Trophoblast cell (in vitro differentiated cells and primary cell): Measurements from ENCODE around the gene REV1. TPM values are rescaled to one million over a fixed set of nuclear protein-coding genes. Genes with fewer than 3 reads are reported as not detected.
A peak's percentile ranks its signal among the peaks of the same experiment; 100 is the strongest.

ENCODE experiments used
- DNase-seq, 2 donors: peaks; one replicate each; pipeline ENCODE4 v3.0.0-alpha.2; 2016
- H2AFZ ChIP-seq: 2 replicates; pipeline ENCODE4 v1.6.1; 2013; ENCODE audit warnings: low read length, moderate library complexity, mild to moderate bottlenecking; ENCODE audit not compliant: insufficient read depth, poor library complexity
- H2AK5ac ChIP-seq: 2 replicates; pipeline ENCODE4 v1.6.1; 2013; ENCODE audit warnings: mild to moderate bottlenecking, low read length
- H2BK120ac ChIP-seq: 2 replicates; pipeline ENCODE4 v1.6.1; 2013; ENCODE audit warnings: low read length, mild to moderate bottlenecking, moderate library complexity; ENCODE audit not compliant: insufficient read depth, poor library complexity
- H2BK12ac ChIP-seq: 2 replicates; pipeline ENCODE4 v1.6.1; 2013; ENCODE audit warnings: mild to moderate bottlenecking, low read length, moderate library complexity
- H2BK5ac ChIP-seq: 2 replicates; pipeline ENCODE4 v1.6.1; 2013; ENCODE audit warnings: low read length, low read depth, moderate library complexity, mild to moderate bottlenecking; ENCODE audit not compliant: poor library complexity
- H3K14ac ChIP-seq: 2 replicates; pipeline ENCODE4 v1.6.1; 2013; ENCODE audit warnings: mild to moderate bottlenecking, low read length
- H3K18ac ChIP-seq: 2 replicates; pipeline ENCODE4 v1.6.1; 2013; ENCODE audit warnings: mild to moderate bottlenecking, low read length
- H3K23ac ChIP-seq: 2 replicates; pipeline ENCODE4 v1.6.1; 2013; ENCODE audit warnings: low read length
- H3K27ac ChIP-seq: 2 replicates; pipeline ENCODE4 v1.5.1; 2013; ENCODE audit warnings: low read depth, mild to moderate bottlenecking, inconsistent platforms, low read length, moderate library complexity
- H3K27me3 ChIP-seq: 2 replicates; pipeline ENCODE4 v1.6.1; 2013; ENCODE audit warnings: inconsistent platforms, mild to moderate bottlenecking, low read length, moderate library complexity; ENCODE audit not compliant: insufficient read depth
- H3K36me3 ChIP-seq, 2 experiments: 1 replicate in 1 of 2; 2 replicates in 1 of 2; pipeline ENCODE4 v1.6.1; 2013; ENCODE audit warnings: low read length in 2 of 2, mild to moderate bottlenecking in 2 of 2, moderate library complexity in 1 of 2; ENCODE audit not compliant: insufficient read depth in 2 of 2, control insufficient read depth in 1 of 2
- H3K4ac ChIP-seq: 2 replicates; pipeline ENCODE4 v1.6.1; 2013; ENCODE audit warnings: low read depth, mild to moderate bottlenecking, low read length, moderate library complexity
- H3K4me1 ChIP-seq, 2 experiments: 1 replicate in 1 of 2; 2 replicates in 1 of 2; pipeline ENCODE4 v1.6.1; 2013; ENCODE audit warnings: low read length in 2 of 2, mild to moderate bottlenecking in 2 of 2, moderate library complexity in 1 of 2; ENCODE audit not compliant: insufficient read depth in 2 of 2, control insufficient read depth in 1 of 2
- H3K4me2 ChIP-seq: 2 replicates; pipeline ENCODE4 v1.6.1; 2013; ENCODE audit warnings: inconsistent platforms, mild to moderate bottlenecking, low read length, moderate library complexity
- H3K4me3 ChIP-seq: 2 replicates; pipeline ENCODE4 v1.5.1; 2013; ENCODE audit warnings: mild to moderate bottlenecking, low read depth, low read length, inconsistent platforms
- H3K79me1 ChIP-seq: one replicate; pipeline ENCODE4 v1.6.1; 2013; ENCODE audit warnings: low read length
- H3K79me2 ChIP-seq: 2 replicates; pipeline ENCODE4 v1.6.1; 2013; ENCODE audit warnings: low read length, mild to moderate bottlenecking; ENCODE audit not compliant: control insufficient read depth, insufficient read depth, poor library complexity
- H3K9ac ChIP-seq: 2 replicates; pipeline ENCODE4 v1.6.1; 2013; ENCODE audit warnings: mild to moderate bottlenecking, low read length
- H3K9me3 ChIP-seq: 2 replicates; pipeline ENCODE4 v1.6.1; 2013; ENCODE audit warnings: low read depth, mild to moderate bottlenecking, control low read depth, inconsistent platforms, low read length; ENCODE audit not compliant: insufficient read depth
- H4K12ac ChIP-seq: 2 replicates; pipeline ENCODE4 v1.6.1; 2013; ENCODE audit warnings: low read depth, mild to moderate bottlenecking, low read length, moderate library complexity
- H4K8ac ChIP-seq: 2 replicates; pipeline ENCODE4 v1.6.1; 2013; ENCODE audit warnings: low read depth, mild to moderate bottlenecking, low read length, moderate library complexity
- H4K91ac ChIP-seq: one replicate; pipeline ENCODE4 v1.6.1; 2013; ENCODE audit warnings: low read depth, mild to moderate bottlenecking, low read length, moderate library complexity
- WGBS: extraction: QIAGEN DNeasy Blood & Tissue Kit; methylation state at CpG from one replicate; pipeline ENCODE4 v1.1.7; 2013; ENCODE audit warnings: missing lambda C conversion rate; ENCODE audit not compliant: insufficient read length, insufficient coverage; ENCODE audit errors: extremely low coverage; 5-methylcytosine and 5-hydroxymethylcytosine counted together
- polyA plus RNA-seq: library from polyadenylated mRNA; stranded (reverse); fragments of 200-250 nt; gene quantifications from 2 replicates; pipeline ENCODE4 v1.2.3, GENCODE V29; 2013

REV1 gene
- polyA plus RNA-seq, result 27.7 TPM in 2 replicates

DNA sequence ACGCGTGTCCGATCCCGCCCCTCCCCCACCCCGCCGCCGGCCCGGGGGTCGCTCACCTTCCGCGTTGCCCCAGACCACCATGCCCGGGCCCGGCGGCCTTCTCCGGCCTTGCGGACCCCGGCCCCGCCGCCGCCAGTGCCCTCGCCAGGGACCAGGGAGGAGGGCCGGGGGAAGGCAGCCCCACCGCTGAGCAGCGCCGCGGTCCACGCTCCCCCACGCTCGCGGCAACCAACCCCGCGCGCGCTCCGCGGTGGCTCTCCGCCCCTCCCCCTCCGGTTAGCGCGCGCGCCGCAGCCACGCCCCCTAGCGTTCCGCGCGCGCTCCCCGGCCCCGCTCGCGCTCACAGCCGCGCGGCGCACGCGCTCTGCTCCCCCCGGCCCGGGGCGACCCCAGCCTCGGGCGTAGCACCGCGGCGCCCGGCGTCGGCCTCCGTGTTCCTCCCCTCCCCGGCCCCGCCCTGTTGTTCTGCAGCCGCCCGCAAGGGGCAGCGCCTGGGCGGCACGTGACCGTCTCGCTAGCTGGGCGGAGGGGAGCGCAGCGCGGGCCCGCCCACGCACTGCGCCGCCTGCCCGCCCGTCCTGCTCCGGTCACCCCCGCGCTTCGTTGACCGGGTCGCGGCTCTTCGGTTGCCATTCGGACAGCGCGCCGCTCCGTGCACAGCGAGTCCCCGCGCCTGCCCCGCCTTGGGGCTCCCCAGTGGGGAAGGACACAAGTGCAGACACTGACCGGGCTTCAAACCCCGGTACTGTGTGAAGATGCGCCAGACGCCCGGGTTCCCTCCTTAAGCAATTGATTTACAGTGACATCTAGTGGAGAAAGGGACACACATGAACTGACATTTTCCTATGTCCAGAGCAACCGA lies at the start of gene REV1:
Gene REV1, minus strand, starts transcription at position 257 of the 862 bp plus-strand sequence. CDS start 25,042 bp downstream, outside the sequence.
- peak within 1 kb of the TSS; percentile 97 for H3K27ac ChIP-seq
- no peaks in the 10 kb centered on the region for H3K27me3 ChIP-seq
- peak within 1 kb of the TSS; percentile 97 for H3K18ac ChIP-seq
- H3K14ac ChIP-seq, result peak within 1 kb of the TSS; percentile 94
- peak within 1 kb of the TSS; percentile 97 for H4K12ac ChIP-seq
- H4K91ac ChIP-seq, result peak within 1 kb of the TSS; percentile 97
- no CpG with 5 or more reads among the region's 113 CpGs for WGBS
- peak within 1 kb of the TSS; percentile 94 for H3K4ac ChIP-seq
- H2BK12ac ChIP-seq, result peak within 1 kb of the TSS; percentile 8
- H2AK5ac ChIP-seq, result peak within 1 kb of the TSS; percentile 18
- H3K79me1 ChIP-seq, result peaks cover 13% of the 10 kb centered on the region
- peak within 1 kb of the TSS; percentile 68 for H3K4me2 ChIP-seq
- H3K23ac ChIP-seq, result no peak within 1 kb of the TSS
- peak within 1 kb of the TSS; percentile 97 for H2AFZ ChIP-seq
- peak; percentile 94 to 96 for DNase-seq
- peak within 1 kb of the TSS; percentile 96 for H2BK5ac ChIP-seq
- H3K79me2 ChIP-seq, result peaks cover 11% of the 10 kb centered on the region
- peak within 1 kb of the TSS; percentile 94 for H2BK120ac ChIP-seq
- no peaks in the 10 kb centered on the region for H3K9me3 ChIP-seq
- no peaks in the 10 kb centered on the region for H3K36me3 ChIP-seq
- H3K9ac ChIP-seq, result peak within 1 kb of the TSS; percentile 89
- H3K4me3 ChIP-seq, result peak within 1 kb of the TSS; percentile 96
- H4K8ac ChIP-seq, result peak within 1 kb of the TSS; percentile 91
- peaks cover 0 to 2% of the 10 kb centered on the region in 2 experiments for H3K4me1 ChIP-seq

DNA sequence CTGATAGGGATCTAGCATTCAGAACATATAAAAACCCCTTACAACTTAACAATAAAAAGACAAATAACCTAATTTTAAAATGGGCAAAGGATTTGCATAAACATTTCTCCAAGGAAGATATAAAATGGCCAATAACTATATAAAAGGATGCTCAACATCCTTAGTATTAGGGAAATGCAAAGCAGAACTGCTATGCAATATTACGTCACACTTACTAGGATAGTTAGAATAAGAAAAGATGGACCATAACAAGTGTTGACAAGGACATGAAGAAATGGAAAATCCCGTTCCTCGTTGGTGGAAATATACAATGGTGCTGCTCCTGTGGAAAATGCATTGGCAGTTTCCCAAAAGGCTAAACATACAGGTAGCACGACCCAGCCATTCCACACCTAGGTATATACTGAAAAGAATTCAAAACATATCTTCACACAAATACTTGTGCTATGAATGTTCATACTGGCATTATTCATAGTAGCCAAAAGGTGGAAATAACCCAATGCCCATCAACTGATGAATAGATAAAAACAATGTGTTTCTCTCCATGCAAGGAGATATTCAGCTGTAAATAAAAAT lies 48.2 kb upstream of the REV1 start:
- no peak overlapping the region for H3K23ac ChIP-seq
- H3K36me3 ChIP-seq, result no peaks in the 10 kb centered on the region
- H4K8ac ChIP-seq, result no peak overlapping the region
- H4K12ac ChIP-seq, result no peak overlapping the region
- H2BK12ac ChIP-seq, result no peak overlapping the region
- H2BK5ac ChIP-seq, result no peak overlapping the region
- no peak overlapping the region for H3K4me2 ChIP-seq
- no peak overlapping the region for H3K18ac ChIP-seq
- H3K9ac ChIP-seq, result no peak overlapping the region
- H2AFZ ChIP-seq, result no peak overlapping the region
- no peaks in the 10 kb centered on the region for H3K4me1 ChIP-seq
- no peaks in the 10 kb centered on the region for H3K79me1 ChIP-seq
- H3K4me3 ChIP-seq, result no peak overlapping the region
- no peak overlapping the region for H2AK5ac ChIP-seq
- no CpG with 5 or more reads among the region's 4 CpGs for WGBS
- no peak overlapping the region for H2BK120ac ChIP-seq
- H4K91ac ChIP-seq, result no peak overlapping the region
- H3K27me3 ChIP-seq, result no peaks in the 10 kb centered on the region
- H3K9me3 ChIP-seq, result no peaks in the 10 kb centered on the region
- H3K4ac ChIP-seq, result no peak overlapping the region
- no peak overlapping the region for H3K27ac ChIP-seq
- H3K79me2 ChIP-seq, result no peaks in the 10 kb centered on the region
- H3K14ac ChIP-seq, result no peak overlapping the region
- DNase-seq, result peak; percentile 50 to 87

DNA sequence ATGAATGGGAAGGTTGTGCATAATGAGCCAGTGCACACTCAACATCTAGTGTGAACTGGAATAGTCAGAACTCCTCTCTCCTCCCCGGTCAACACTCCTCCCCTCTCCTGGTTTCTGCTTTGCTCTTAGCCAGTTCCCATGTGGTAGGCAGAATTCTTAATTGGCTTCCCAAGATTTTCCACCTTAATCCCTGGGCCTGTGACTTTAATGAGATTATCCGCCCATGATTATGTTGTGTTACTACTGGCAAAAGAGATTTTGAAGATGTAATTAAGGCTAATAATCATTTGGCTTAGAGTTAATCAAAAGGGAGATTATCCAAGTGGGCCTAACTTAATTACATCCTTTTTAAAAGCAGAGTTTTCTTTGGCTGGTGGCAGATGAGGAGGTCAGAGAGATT lies 34.2 kb upstream of the REV1 start:
- H3K23ac ChIP-seq, result no peak overlapping the region
- no CpG with 5 or more reads among the region's 2 CpGs for WGBS
- no peak overlapping the region for H3K4ac ChIP-seq
- H3K14ac ChIP-seq, result no peak overlapping the region
- no peaks in the 10 kb centered on the region for H3K27me3 ChIP-seq
- no peak overlapping the region for H2AK5ac ChIP-seq
- H4K8ac ChIP-seq, result no peak overlapping the region
- H3K18ac ChIP-seq, result no peak overlapping the region
- H2BK5ac ChIP-seq, result no peak overlapping the region
- H4K12ac ChIP-seq, result no peak overlapping the region
- no peak overlapping the region for H2BK12ac ChIP-seq
- H3K4me3 ChIP-seq, result no peak overlapping the region
- no peak overlapping the region for H2BK120ac ChIP-seq
- no peaks in the 10 kb centered on the region for H3K36me3 ChIP-seq
- H3K79me2 ChIP-seq, result no peaks in the 10 kb centered on the region
- no peaks in the 10 kb centered on the region for H3K79me1 ChIP-seq
- H3K4me1 ChIP-seq, result no peaks in the 10 kb centered on the region
- H2AFZ ChIP-seq, result no peak overlapping the region
- H3K4me2 ChIP-seq, result no peak overlapping the region
- H3K27ac ChIP-seq, result no peak overlapping the region
- no peak for DNase-seq
- H4K91ac ChIP-seq, result no peak overlapping the region
- no peak overlapping the region for H3K9ac ChIP-seq
- no peaks in the 10 kb centered on the region for H3K9me3 ChIP-seq

DNA sequence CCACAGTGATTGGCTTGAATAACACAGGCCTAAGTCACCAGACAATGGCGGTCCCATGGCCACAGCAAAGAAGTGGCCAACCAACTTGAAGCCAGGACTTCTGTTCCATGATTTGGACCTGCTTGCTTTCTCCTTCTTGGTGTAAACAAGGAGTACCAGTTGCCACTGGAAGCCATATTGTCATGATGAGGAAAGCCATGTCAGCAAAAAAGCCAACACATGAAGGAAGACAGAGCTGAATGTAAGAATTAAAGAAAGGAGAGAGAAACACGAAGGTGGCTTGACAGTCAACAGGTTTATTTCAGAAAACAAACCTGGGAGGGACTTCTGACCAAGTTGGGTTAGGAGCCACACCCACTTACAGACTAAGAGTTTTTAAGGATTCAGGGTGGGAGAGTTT lies 32.3 kb upstream of the REV1 start:
- H2BK5ac ChIP-seq, result no peak overlapping the region
- WGBS, result no CpG with 5 or more reads among the region's 2 CpGs

More for the DNA sequence above, 32.3 kb upstream of the REV1 start:
- no peak overlapping the region for H2BK120ac ChIP-seq
- no peaks in the 10 kb centered on the region for H3K36me3 ChIP-seq
- no peak overlapping the region for H3K14ac ChIP-seq
- no peak overlapping the region for H4K12ac ChIP-seq
- H3K9ac ChIP-seq, result no peak overlapping the region
- H3K4me1 ChIP-seq, result no peaks in the 10 kb centered on the region
- no peak overlapping the region for H3K4me2 ChIP-seq
- no peak overlapping the region for H4K8ac ChIP-seq
- H3K9me3 ChIP-seq, result no peaks in the 10 kb centered on the region
- H3K18ac ChIP-seq, result no peak overlapping the region
- DNase-seq, result no peak
- H2AK5ac ChIP-seq, result no peak overlapping the region
- H3K27ac ChIP-seq, result no peak overlapping the region
- H3K79me2 ChIP-seq, result no peaks in the 10 kb centered on the region
- H3K27me3 ChIP-seq, result no peaks in the 10 kb centered on the region
- H2BK12ac ChIP-seq, result no peak overlapping the region
- H3K23ac ChIP-seq, result no peak overlapping the region
- no peak overlapping the region for H3K4me3 ChIP-seq
- no peak overlapping the region for H2AFZ ChIP-seq
- no peaks in the 10 kb centered on the region for H3K79me1 ChIP-seq
- no peak overlapping the region for H3K4ac ChIP-seq
- H4K91ac ChIP-seq, result no peak overlapping the region
